Memory B cell (primary cell): ENCODE data around the gene KRT4.

ENCODE experiments used
- ATAC-seq: fragments of 150-1000 bp; cut with Tn5 transposase; 2 replicates; pipeline ENCODE4 v1.10.0; 2021; ENCODE audit warnings: low read depth, mild to moderate bottlenecking, moderate library complexity
- DNase-seq, 2 donors: peaks; one replicate each; pipeline ENCODE4 v3.0.0; 2022; ENCODE audit warnings: low spot score in 2 of 2
- H3K27ac Mint-ChIP-seq: one replicate; pipeline ENCODE4 v1.8.0; 2022; ENCODE audit warnings: mild to moderate bottlenecking, moderate library complexity, mixed read lengths
- H3K27me3 Mint-ChIP-seq: one replicate; pipeline ENCODE4 v1.8.0; 2022; ENCODE audit warnings: mixed read lengths
- H3K36me3 Mint-ChIP-seq: one replicate; pipeline ENCODE4 v1.8.0; 2022; ENCODE audit warnings: mild to moderate bottlenecking, mixed read lengths
- H3K4me1 Mint-ChIP-seq: one replicate; pipeline ENCODE4 v1.8.0; 2022; ENCODE audit warnings: mixed read lengths
- H3K4me3 Mint-ChIP-seq: one replicate; pipeline ENCODE4 v1.8.0; 2022; ENCODE audit warnings: mild to moderate bottlenecking, moderate library complexity, mixed read lengths
- H3K9me3 Mint-ChIP-seq: one replicate; pipeline ENCODE4 v1.8.0; 2022; ENCODE audit warnings: mixed read lengths

KRT4 gene

GRCh38 chr12:52821826-52822660 lies 8.1 kb upstream of the KRT4 start:
- Mint-ChIP-seq H3K27ac (no peak overlapping the region), H3K9me3 (no peaks in the 10 kb centered on the region), H3K36me3 (no peaks in the 10 kb centered on the region), H3K4me3 (no peak overlapping the region), H3K4me1 (no peaks in the 10 kb centered on the region), H3K27me3 (peaks cover 33% of the 10 kb centered on the region)
- ATAC-seq (no peak), DNase-seq (no peak)

DNA sequence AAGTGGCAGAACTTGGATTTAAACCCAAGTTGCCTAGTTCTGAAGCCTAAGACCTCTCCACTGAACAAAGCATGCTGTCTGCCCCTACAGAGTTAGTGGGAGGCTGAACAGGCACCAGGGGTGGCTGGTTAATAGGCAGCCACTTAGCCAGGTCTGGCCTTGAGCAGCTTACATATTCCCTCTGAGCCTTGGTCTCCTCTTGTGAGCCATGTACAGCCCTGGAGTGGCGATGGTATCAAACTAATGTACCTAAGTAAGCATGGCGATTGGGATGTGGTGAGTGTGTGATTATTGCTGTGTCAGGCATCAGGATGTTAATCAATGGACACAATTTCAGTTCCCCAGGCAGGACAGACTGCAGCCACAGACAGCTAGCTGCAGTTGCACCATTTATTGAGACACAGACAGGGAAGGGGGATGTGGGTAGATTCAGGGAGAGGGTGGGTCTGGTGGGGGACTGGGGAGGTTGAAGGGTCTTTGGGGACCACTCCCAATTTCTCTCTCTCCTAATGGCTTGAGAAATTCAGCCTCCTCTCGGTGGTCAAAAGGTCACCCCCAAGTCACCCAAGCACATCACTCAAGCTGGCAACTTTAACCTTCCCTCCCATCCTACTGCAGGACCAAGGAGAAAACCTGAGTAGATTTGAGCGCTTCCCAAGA lies 7.3 kb upstream of the KRT4 start:
- Mint-ChIP-seq H3K27ac (no peak overlapping the region), H3K4me1 (no peaks in the 10 kb centered on the region), H3K4me3 (no peak overlapping the region), H3K36me3 (no peaks in the 10 kb centered on the region), H3K27me3 (peaks cover 31% of the 10 kb centered on the region), H3K9me3 (no peaks in the 10 kb centered on the region)
- no peak for ATAC-seq
- no peak for DNase-seq

GRCh38 chr12:52820521-52820920 lies 6.6 kb upstream of the KRT4 start:
- no peak for DNase-seq
- Mint-ChIP-seq H3K27ac (no peak overlapping the region), H3K4me1 (no peaks in the 10 kb centered on the region), H3K4me3 (no peak overlapping the region), H3K9me3 (no peaks in the 10 kb centered on the region), H3K27me3 (peaks cover 31% of the 10 kb centered on the region), H3K36me3 (no peaks in the 10 kb centered on the region)
- no peak for ATAC-seq

DNA sequence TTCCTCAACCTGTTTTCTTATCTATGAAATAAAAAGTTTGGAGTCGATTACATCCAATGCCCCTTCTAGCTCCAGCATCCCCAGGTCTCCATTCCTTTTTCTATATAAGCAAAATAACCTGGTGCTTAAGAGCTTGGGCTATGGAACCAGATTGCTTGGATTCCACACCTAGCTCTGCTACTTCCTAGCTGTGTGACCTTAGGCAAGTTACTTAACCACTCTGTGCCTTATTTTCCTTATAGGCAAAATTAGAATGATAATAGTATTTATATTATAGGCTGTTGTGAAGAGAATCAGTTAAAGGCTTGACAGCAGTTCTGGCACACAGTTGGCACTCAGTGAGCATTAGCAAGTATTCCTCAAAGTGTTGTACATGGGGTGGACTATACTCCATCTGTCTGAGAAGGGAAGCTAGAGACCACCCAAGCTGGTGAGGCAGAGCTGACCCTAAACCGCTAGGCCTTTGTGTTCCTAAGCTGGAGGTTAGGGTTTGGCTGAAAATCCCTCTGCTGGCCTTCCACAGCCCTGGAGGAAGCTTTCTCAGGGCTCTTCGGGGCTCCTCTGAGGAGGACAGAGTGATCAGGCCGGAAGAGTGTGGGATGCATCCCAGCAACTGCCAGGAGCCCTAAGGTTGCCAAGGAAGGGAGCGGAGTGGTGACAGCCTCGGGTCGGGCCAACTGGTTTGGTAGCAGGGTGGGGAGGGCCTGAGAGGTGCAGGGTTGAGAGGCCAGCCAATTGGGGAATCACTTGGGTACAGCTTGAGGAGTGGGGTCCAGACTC lies 6.0 kb upstream of the KRT4 start:
- H3K9me3 Mint-ChIP-seq, result no peaks in the 10 kb centered on the region
- H3K4me1 Mint-ChIP-seq, result no peaks in the 10 kb centered on the region
- no peak overlapping the region for H3K4me3 Mint-ChIP-seq
- ATAC-seq, result no peak
- peaks cover 32% of the 10 kb centered on the region for H3K27me3 Mint-ChIP-seq
- no peak overlapping the region for H3K27ac Mint-ChIP-seq
- DNase-seq, result no peak
- H3K36me3 Mint-ChIP-seq, result no peaks in the 10 kb centered on the region

- Mint-ChIP-seq H3K4me3 (no peak overlapping the region), H3K27me3 (peaks cover 32% of the 10 kb centered on the region), H3K9me3 (no peaks in the 10 kb centered on the region), H3K36me3 (no peaks in the 10 kb centered on the region), H3K4me1 (no peaks in the 10 kb centered on the region), H3K27ac (no peak overlapping the region)
- DNase-seq, result no peak
- no peak for ATAC-seq
Measured at GRCh38 chr12:52818887-52819420, 5.0 kb upstream of the KRT4 start.

GRCh38 chr12:52818388-52818787 lies 4.5 kb upstream of the KRT4 start:
- Mint-ChIP-seq H3K4me1 (no peaks in the 10 kb centered on the region), H3K4me3 (no peak overlapping the region), H3K36me3 (no peaks in the 10 kb centered on the region), H3K9me3 (no peaks in the 10 kb centered on the region), H3K27ac (no peak overlapping the region), H3K27me3 (peaks cover 30% of the 10 kb centered on the region)
- ATAC-seq, result no peak
- DNase-seq, result no peak

DNA sequence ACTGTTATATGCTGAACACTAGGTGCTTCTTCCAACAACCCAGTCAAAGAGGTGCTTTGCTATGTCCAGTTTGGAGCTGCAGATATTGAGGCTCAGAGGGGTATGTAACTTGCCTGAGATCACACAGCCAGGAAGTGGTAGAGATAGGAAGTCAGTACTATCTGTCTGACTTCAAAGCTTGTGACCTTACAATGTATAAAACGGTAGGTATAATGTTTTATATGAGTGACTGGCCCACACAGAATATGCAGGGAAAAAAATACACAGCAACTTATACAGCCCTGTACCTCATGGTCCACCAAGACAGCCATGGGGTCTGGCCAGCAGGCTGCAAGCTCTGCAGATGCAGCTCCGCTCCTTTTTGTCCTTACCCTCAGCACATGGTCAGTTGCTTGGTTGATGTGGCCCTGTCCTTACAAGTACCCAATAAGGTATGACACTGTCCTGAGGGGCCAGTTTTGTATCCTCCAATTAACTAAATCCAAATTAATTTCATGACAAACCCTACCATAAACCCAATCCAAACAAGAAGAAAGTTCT lies 3.9 kb upstream of the KRT4 start:
- Mint-ChIP-seq H3K4me1 (no peaks in the 10 kb centered on the region), H3K4me3 (no peak overlapping the region), H3K27ac (no peak overlapping the region), H3K36me3 (no peaks in the 10 kb centered on the region), H3K27me3 (peaks cover 26% of the 10 kb centered on the region), H3K9me3 (no peaks in the 10 kb centered on the region)
- no peak for ATAC-seq
- no peak for DNase-seq

GRCh38 chr12:52817003-52817698 lies 3.2 kb upstream of the KRT4 start:
- no peak for DNase-seq
- Mint-ChIP-seq H3K36me3 (no peaks in the 10 kb centered on the region), H3K27me3 (peaks cover 24% of the 10 kb centered on the region), H3K27ac (no peak overlapping the region), H3K4me1 (no peaks in the 10 kb centered on the region), H3K4me3 (no peak overlapping the region), H3K9me3 (no peaks in the 10 kb centered on the region)
- no peak for ATAC-seq

- no peaks in the 10 kb centered on the region for H3K4me1 Mint-ChIP-seq
- H3K4me3 Mint-ChIP-seq, result no peak overlapping the region
- H3K27me3 Mint-ChIP-seq, result peaks cover 22% of the 10 kb centered on the region
- no peaks in the 10 kb centered on the region for H3K9me3 Mint-ChIP-seq
- ATAC-seq (no peak), DNase-seq (no peak)
- no peaks in the 10 kb centered on the region for H3K36me3 Mint-ChIP-seq
- H3K27ac Mint-ChIP-seq, result no peak overlapping the region
Measured at GRCh38 chr12:52815676-52816588, 2.0 kb upstream of the KRT4 start.

- ATAC-seq (no peak), DNase-seq (no peak)
- H3K27ac Mint-ChIP-seq, result no peak overlapping the region
- H3K9me3 Mint-ChIP-seq, result no peaks in the 10 kb centered on the region
- no peaks in the 10 kb centered on the region for H3K4me1 Mint-ChIP-seq
- H3K27me3 Mint-ChIP-seq, result peaks cover 19% of the 10 kb centered on the region
- no peak overlapping the region for H3K4me3 Mint-ChIP-seq
- H3K36me3 Mint-ChIP-seq, result no peaks in the 10 kb centered on the region
Measured at GRCh38 chr12:52815161-52815560, 1.2 kb upstream of the KRT4 start.

- DNase-seq (no peak), ATAC-seq (no peak)
- Mint-ChIP-seq H3K27ac (no peak overlapping the region), H3K9me3 (no peaks in the 10 kb centered on the region), H3K4me1 (no peaks in the 10 kb centered on the region), H3K4me3 (no peak overlapping the region), H3K36me3 (no peaks in the 10 kb centered on the region), H3K27me3 (peaks cover 18% of the 10 kb centered on the region)
Measured at GRCh38 chr12:52814710-52815155, 817 bp upstream of the KRT4 start.

DNA sequence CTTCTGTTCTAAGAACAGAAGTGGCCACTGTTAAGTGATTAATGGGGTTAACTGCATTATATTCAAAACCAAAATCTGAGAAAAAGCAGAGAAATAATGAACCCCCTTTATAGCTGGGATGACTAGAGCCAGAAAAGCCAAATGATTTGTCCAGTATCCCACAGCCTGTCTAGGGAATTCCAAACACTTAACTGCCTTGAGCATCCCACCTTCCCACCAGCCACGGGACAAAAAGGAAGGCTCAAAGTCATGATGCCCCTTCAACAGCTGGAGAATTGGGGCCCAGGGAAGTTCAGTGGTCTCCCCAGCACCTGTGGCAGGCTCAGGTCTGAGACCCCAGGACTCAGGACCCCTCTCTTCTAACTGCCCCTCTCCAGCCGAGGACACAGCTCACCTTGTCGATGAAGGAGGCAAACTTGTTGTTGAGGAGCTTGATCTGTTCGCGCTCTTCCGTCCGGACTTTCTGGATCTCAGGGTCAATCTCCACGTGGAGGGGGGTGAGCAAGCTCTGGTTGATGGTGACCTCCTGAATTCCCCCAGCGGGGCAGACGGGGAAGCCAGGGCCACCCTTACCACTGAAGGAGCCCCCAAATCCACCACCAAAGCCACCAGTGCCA lies 605 bp downstream of the KRT4 start:
- Mint-ChIP-seq H3K27ac (no peak overlapping the region), H3K4me1 (no peaks in the 10 kb centered on the region), H3K36me3 (no peaks in the 10 kb centered on the region), H3K4me3 (no peak overlapping the region), H3K27me3 (peaks cover 12% of the 10 kb centered on the region), H3K9me3 (no peaks in the 10 kb centered on the region)
- ATAC-seq, result no peak
- DNase-seq, result no peak
